H1 (cell line): ENCODE data around the gene TMEM168. TPM values are rescaled to one million over a fixed set of nuclear protein-coding genes. Genes with fewer than 3 reads are reported as not detected.

ENCODE experiments used
- CTCF ChIA-PET: fragments of 300-600 bp; sonication (Branson Sonifier 250); formaldehyde crosslinking; loops from one replicate; lab custom pipeline; 2021; ENCODE audit not compliant: partially characterized antibody; lab: Charles Lee
- POLR2A ChIA-PET: fragments of 300-600 bp; sonication (Branson Sonifier 250); formaldehyde crosslinking; loops from one replicate; lab custom pipeline; 2021; ENCODE audit warnings: inconsistent platforms; ENCODE audit not compliant: partially characterized antibody; lab: Charles Lee
- DNase-seq, 2 experiments: peaks; one replicate each; pipeline versions ENCODE4 v3.0.0 to v3.0.0-alpha.2; 2010 to 2022; ENCODE audit warnings: low spot score in 2 of 2, low read depth in 1 of 2, mixed read lengths in 1 of 2
- FAIRE-seq: peaks from 2 replicates; lab custom pipeline; 2011; peaks lifted over from hg19 to GRCh38; lab: Jason Lieb, UNC
- H2AFZ ChIP-seq: 2 replicates; pipeline ENCODE4 v1.8.1; 2012; ENCODE audit warnings: low read length, inconsistent platforms
- H2AK5ac ChIP-seq: 2 replicates; pipeline ENCODE4 v1.6.1; 2013; ENCODE audit warnings: low read depth, low read length
- H2BK120ac ChIP-seq: replicated peaks from 2 replicates; pipeline ENCODE3; 2013; ENCODE audit warnings: low read depth, low read length, inconsistent platforms
- H2BK12ac ChIP-seq: 2 replicates; pipeline ENCODE4 v1.6.1; 2013; ENCODE audit warnings: low read depth, low read length
- H2BK15ac ChIP-seq: 2 replicates; pipeline ENCODE4 v1.6.1; 2013; ENCODE audit warnings: low read length
- H2BK20ac ChIP-seq: 2 replicates; pipeline ENCODE4 v1.6.1; 2013; ENCODE audit warnings: low read length
- H2BK5ac ChIP-seq: 2 replicates; pipeline ENCODE4 v1.6.1; 2013; ENCODE audit warnings: low read depth, low read length
- H3K14ac ChIP-seq: 2 replicates; pipeline ENCODE4 v1.6.1; 2013; ENCODE audit warnings: inconsistent platforms; ENCODE audit not compliant: insufficient read length
- H3K18ac ChIP-seq: 2 replicates; pipeline ENCODE4 v1.6.1; 2013; ENCODE audit warnings: low read length; ENCODE audit errors: extremely low read depth
- H3K23ac ChIP-seq: 2 replicates; pipeline ENCODE4 v1.6.1; 2013; ENCODE audit warnings: inconsistent platforms; ENCODE audit not compliant: insufficient read length
- H3K23me2 ChIP-seq: 2 replicates; pipeline ENCODE4 v1.6.1; 2013; ENCODE audit warnings: low read depth, low read length
- H3K27ac ChIP-seq: 2 replicates; pipeline ENCODE4 v1.6.1; 2011; ENCODE audit warnings: low read depth, low read length, inconsistent platforms
- H3K27me3 ChIP-seq, 4 experiments: replicated peaks in 1 of 4; 1 replicate in 1 of 4; 2 replicates in 3 of 4; pipeline versions ENCODE4 v1.6.1 to v1.8.1; 2011 to 2013; ENCODE audit warnings: low read length in 3 of 4, mild to moderate bottlenecking in 3 of 4, inconsistent platforms in 2 of 4, mixed read lengths in 2 of 4, moderate library complexity in 1 of 4; ENCODE audit not compliant: control insufficient read depth in 3 of 4, insufficient read depth in 3 of 4; ENCODE audit errors: extremely low read depth in 1 of 4
- H3K36me3 ChIP-seq, 4 experiments: 2 replicates each; pipeline versions ENCODE4 v1.6.1 to v1.8.1; 2011 to 2013; ENCODE audit warnings: mild to moderate bottlenecking in 4 of 4, low read length in 3 of 4, moderate library complexity in 2 of 4, control low read depth in 1 of 4, inconsistent platforms in 1 of 4; ENCODE audit not compliant: insufficient read depth in 4 of 4, control insufficient read depth in 2 of 4
- H3K4ac ChIP-seq: replicated peaks from 2 replicates; pipeline ENCODE3; 2013; ENCODE audit warnings: low read length, low read depth, mixed read lengths, inconsistent platforms; ENCODE audit not compliant: insufficient read length
- H3K4me1 ChIP-seq, 4 experiments: replicated peaks in 1 of 4; 1 replicate in 1 of 4; 2 replicates in 3 of 4; pipeline versions ENCODE4 v1.6.1 to v1.8.1; 2011 to 2013; ENCODE audit warnings: low read length in 3 of 4, inconsistent platforms in 2 of 4, mixed read lengths in 1 of 4; ENCODE audit not compliant: insufficient read depth in 4 of 4, control insufficient read depth in 3 of 4
- H3K4me2 ChIP-seq, 2 experiments: 2 replicates each; pipeline versions ENCODE4 v1.6.1 to v1.8.1; 2011 to 2013; ENCODE audit warnings: low read depth in 2 of 2, low read length in 2 of 2, control low read depth in 1 of 2, inconsistent platforms in 1 of 2, mild to moderate bottlenecking in 1 of 2; ENCODE audit not compliant: insufficient read depth in 1 of 2
- H3K4me3 ChIP-seq, 4 experiments: fragments of 200-600, 300-600 bp in 1 of 4; sonication (generic), shearing (Covaris generic), sonication (Bioruptor Twin) in 1 of 4; 2 replicates each; pipeline versions ENCODE4 v1.5.1 to v1.8.1; 2011 to 2016; ENCODE audit warnings: low read length in 4 of 4, low read depth in 3 of 4, control low read depth in 2 of 4, inconsistent platforms in 2 of 4, mild to moderate bottlenecking in 2 of 4, mixed read lengths in 1 of 4, moderate library complexity in 1 of 4; ENCODE audit not compliant: insufficient read depth in 2 of 4; ENCODE audit errors: extremely low read depth in 1 of 4
- H3K56ac ChIP-seq: replicated peaks from 2 replicates; pipeline ENCODE3; 2013; ENCODE audit warnings: low read depth, mild to moderate bottlenecking, mixed read lengths, low read length, inconsistent platforms; ENCODE audit not compliant: insufficient read length
- H3K79me1 ChIP-seq: 2 replicates; pipeline ENCODE4 v1.6.1; 2013; ENCODE audit warnings: low read depth, low read length, control low read depth
- H3K79me2 ChIP-seq, 2 experiments: 2 replicates each; pipeline versions ENCODE4 v1.6.1 to v1.8.1; 2012 to 2013; ENCODE audit warnings: low read length in 2 of 2, mild to moderate bottlenecking in 2 of 2, inconsistent platforms in 1 of 2; ENCODE audit not compliant: insufficient read depth in 2 of 2, control insufficient read depth in 1 of 2
- H3K9ac ChIP-seq, 4 experiments: replicated peaks in 1 of 4; 1 replicate in 1 of 4; 2 replicates in 3 of 4; pipeline versions ENCODE4 v1.6.1 to v1.8.1; 2011 to 2013; ENCODE audit warnings: low read depth in 3 of 4, low read length in 3 of 4, control low read depth in 2 of 4, mild to moderate bottlenecking in 2 of 4, moderate library complexity in 2 of 4, inconsistent platforms in 1 of 4; ENCODE audit errors: extremely low read depth in 1 of 4
- H3K9me3 ChIP-seq, 2 experiments: 2 replicates each; pipeline versions ENCODE4 v1.6.1 to v1.8.1; 2012 to 2013; ENCODE audit warnings: mild to moderate bottlenecking in 2 of 2, moderate library complexity in 2 of 2, control low read depth in 1 of 2, inconsistent platforms in 1 of 2, low read depth in 1 of 2, low read length in 1 of 2, mixed read lengths in 1 of 2; ENCODE audit not compliant: insufficient read depth in 2 of 2
- H4K20me1 ChIP-seq, 2 experiments: replicated peaks in 1 of 2; 2 replicates each; pipeline versions ENCODE3 to v1.8.1; 2011 to 2013; ENCODE audit warnings: inconsistent platforms in 2 of 2, low read length in 2 of 2, mild to moderate bottlenecking in 1 of 2; ENCODE audit not compliant: insufficient read depth in 2 of 2, control insufficient read depth in 1 of 2
- H4K5ac ChIP-seq: 2 replicates; pipeline ENCODE4 v1.6.1; 2013; ENCODE audit warnings: low read length, low read depth, mixed read lengths, inconsistent platforms; ENCODE audit not compliant: insufficient read length
- H4K8ac ChIP-seq: 2 replicates; pipeline ENCODE4 v1.8.0; 2013; ENCODE audit warnings: mild to moderate bottlenecking, moderate library complexity, low read length, inconsistent platforms; ENCODE audit not compliant: insufficient read depth; ENCODE audit errors: extremely low read depth
- H4K91ac ChIP-seq: replicated peaks from 2 replicates; pipeline ENCODE3; 2013; ENCODE audit warnings: low read length, mixed read lengths, inconsistent platforms; ENCODE audit not compliant: insufficient read length
- EZH2 ChIP-seq: fragments of 200-600 bp; sonication (generic); IDR thresholded peaks from 2 replicates; pipeline ENCODE4 v1.7.1; 2012; ENCODE audit warnings: low read depth, mild to moderate bottlenecking, moderate library complexity, low read length, inconsistent platforms; ENCODE audit not compliant: severe bottlenecking
- RAD21 ChIP-seq, 2 experiments: IDR thresholded peaks in 1 of 2; conservative IDR thresholded peaks in 1 of 2; 2 replicates each; pipeline ENCODE4 v1.6.1; 2011; ENCODE audit warnings: low read depth in 2 of 2, low read length in 2 of 2, improper control_type of control experiment in 1 of 2, inconsistent platforms in 1 of 2, mild to moderate bottlenecking in 1 of 2, moderate library complexity in 1 of 2
- ZNF274 ChIP-seq: IDR thresholded peaks from 2 replicates; pipeline ENCODE4 v1.7.0; 2012; ENCODE audit warnings: low read length, borderline replicate concordance; ENCODE audit errors: extremely low read depth
- WGBS, 2 experiments: shearing (Covaris generic) in 1 of 2; methylation state at CpG; one replicate each; pipeline versions ENCODE4 v1.1.6 to v1.1.7; 2013 to 2015; ENCODE audit warnings: low lambda C conversion rate in 2 of 2, mixed read lengths in 2 of 2, inconsistent platforms in 1 of 2, low coverage in 1 of 2, missing lambda C conversion rate in 1 of 2; ENCODE audit not compliant: insufficient replicate concordance in 2 of 2, insufficient coverage in 1 of 2, insufficient read length in 1 of 2; ENCODE audit errors: extremely low coverage in 1 of 2, missing lambda C conversion rate in 1 of 2; 5-methylcytosine and 5-hydroxymethylcytosine counted together
- polyA plus RNA-seq, 7 experiments: library from polyadenylated mRNA; depleted of rRNA in 3 of 7; stranded (reverse) in 5 of 7; unstranded in 2 of 7; fragments of >200 nt in 5 of 7; fragments of 200-250 nt in 2 of 7; gene quantifications; 1 replicate in 5 of 7; 2 replicates in 1 of 7; 4 replicates in 1 of 7; pipeline versions ENCODE4 v1.2.1 to v1.2.3, GENCODE V29; 2011 to 2013; ENCODE audit warnings: missing spikeins in 2 of 7, mixed read lengths in 2 of 7
- total RNA-seq: library from RNA; stranded (reverse); fragmentation: NEBNext Ultra II Directional; extraction: Animal tissue kit (Norgen Biotek cat#: 25700); gene quantifications from 2 replicates; pipeline ENCODE4 v1.2.1, GENCODE V29; 2021
- TF ChIP-seq, protein P1 (sequence below), 3 experiments: IDR thresholded peaks; 1 replicate in 2 of 3; 2 replicates in 1 of 3; pipeline versions ENCODE4 v1.5.1 to v1.6.1; 2011; ENCODE audit warnings: low read length in 3 of 3, mild to moderate bottlenecking in 3 of 3, inconsistent platforms in 2 of 3, low read depth in 1 of 3, moderate library complexity in 1 of 3; ENCODE audit not compliant: insufficient read depth in 1 of 3; ENCODE audit errors: control extremely low read depth in 1 of 3

Gene TMEM168
- total and polyA plus RNA-seq, 2 of the 8 experiments (the other 6 are each of a cell fraction or from before 2014, with no cell fraction given): 8.9 to 11.1 TPM

DNA sequence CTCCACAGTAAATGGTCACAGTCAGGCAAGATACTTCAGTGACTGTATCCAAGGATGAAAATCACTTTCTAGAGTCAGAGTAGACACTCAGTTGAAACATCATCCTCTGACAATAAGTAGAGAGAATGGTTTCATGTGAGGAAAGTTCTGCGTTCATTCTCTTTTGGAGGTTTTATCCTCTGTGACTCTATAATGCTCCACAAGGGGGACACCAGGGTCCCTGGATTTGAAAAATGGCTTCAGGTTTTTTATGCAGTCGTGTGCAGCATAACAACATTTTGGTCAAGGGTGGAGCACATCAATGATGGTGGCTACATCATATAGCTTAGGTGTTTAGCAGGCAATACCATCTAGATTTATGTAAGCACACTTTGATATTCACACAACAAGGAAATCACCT is 40.4 kb downstream of the TMEM168 start:
- WGBS, 2 experiments: 83% methylated on average over 2 of the region's 2 CpGs; no CpG with 5 or more reads in 1 of the 2 experiments
- Histone ChIP-seq H3K23ac (no peak overlapping the region), H3K4ac (no peak overlapping the region)
- no peak for FAIRE-seq
- no peak for TF ChIP-seq ZNF274
- peak; percentile 35 to 52; a peak in 3 of 4 replicates for TF ChIP-seq RAD21 (IDR thresholded peaks at IDR 0.05 in 1 of 2, conservative IDR thresholded peaks at IDR 0.05 in 1 of 2; ENCODE audit: low read depth in 2 of 2, low read length in 2 of 2)
- no peak for TF ChIP-seq EZH2
- TF ChIP-seq, protein P1, sequence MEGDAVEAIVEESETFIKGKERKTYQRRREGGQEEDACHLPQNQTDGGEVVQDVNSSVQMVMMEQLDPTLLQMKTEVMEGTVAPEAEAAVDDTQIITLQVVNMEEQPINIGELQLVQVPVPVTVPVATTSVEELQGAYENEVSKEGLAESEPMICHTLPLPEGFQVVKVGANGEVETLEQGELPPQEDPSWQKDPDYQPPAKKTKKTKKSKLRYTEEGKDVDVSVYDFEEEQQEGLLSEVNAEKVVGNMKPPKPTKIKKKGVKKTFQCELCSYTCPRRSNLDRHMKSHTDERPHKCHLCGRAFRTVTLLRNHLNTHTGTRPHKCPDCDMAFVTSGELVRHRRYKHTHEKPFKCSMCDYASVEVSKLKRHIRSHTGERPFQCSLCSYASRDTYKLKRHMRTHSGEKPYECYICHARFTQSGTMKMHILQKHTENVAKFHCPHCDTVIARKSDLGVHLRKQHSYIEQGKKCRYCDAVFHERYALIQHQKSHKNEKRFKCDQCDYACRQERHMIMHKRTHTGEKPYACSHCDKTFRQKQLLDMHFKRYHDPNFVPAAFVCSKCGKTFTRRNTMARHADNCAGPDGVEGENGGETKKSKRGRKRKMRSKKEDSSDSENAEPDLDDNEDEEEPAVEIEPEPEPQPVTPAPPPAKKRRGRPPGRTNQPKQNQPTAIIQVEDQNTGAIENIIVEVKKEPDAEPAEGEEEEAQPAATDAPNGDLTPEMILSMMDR (IDR thresholded peaks at IDR 0.05; ENCODE audit: control extremely low read depth in 1 of 3, insufficient read depth in 1 of 3, low read depth in 1 of 3, low read length in 3 of 3): peak in 2 of 3 experiments; percentile 36 to 45; a peak in 3 of 4 replicates
- TF ChIP-seq, all 59 proteins: peak for 2
- Histone ChIP-seq H3K4me1 (no peaks in the 10 kb centered on the region), H2AFZ (no peak overlapping the region), H3K14ac (no peak overlapping the region), H2BK15ac (no peak overlapping the region), H3K79me1 (no peaks in the 10 kb centered on the region), H2BK120ac (no peak overlapping the region), H3K27me3 (no peaks in the 10 kb centered on the region), H2AK5ac (no peak overlapping the region), H2BK20ac (no peak overlapping the region), H4K8ac (no peak overlapping the region), H3K4me3 (no peak overlapping the region), H3K36me3 (no peaks in the 10 kb centered on the region), H3K56ac (no peak overlapping the region), H3K9me3 (no peaks in the 10 kb centered on the region), H4K5ac (no peak overlapping the region), H3K18ac (no peak overlapping the region), H3K79me2 (no peaks in the 10 kb centered on the region), H4K20me1 (no peaks in the 10 kb centered on the region), H3K9ac (no peak overlapping the region), H2BK5ac (no peak overlapping the region), H4K91ac (no peak overlapping the region), H2BK12ac (no peak overlapping the region), H3K23me2 (no peaks in the 10 kb centered on the region), H3K4me2 (no peak overlapping the region), H3K27ac (no peak overlapping the region)
- ChIA-PET POLR2A (no interaction called here), CTCF (interaction anchor here (0.7 to 1.9 kb wide), 11 partner anchors 9 to 155 kb away, joined by 3 to 7 read pairs (median 4); no protein-coding TSS in a partner anchor)
- no peak for DNase-seq
